HG03469 (cell line): ENCODE data around the gene TMEM95.
"Not testable (repeated sequence)": the region's sequence is repeated elsewhere in the genome, so short reads cannot be mapped to it uniquely, and the experiment has no call there.

Experiments
- ATAC-seq: cut with Tn5 transposase; IDR thresholded peaks from one replicate; pipeline ENCODE4 v1.9.1; 2021; ENCODE audit warnings: mild to moderate bottlenecking, moderate library complexity, moderate number of reproducible peaks; ENCODE audit not compliant: unreplicated experiment

Gene TMEM95

DNA sequence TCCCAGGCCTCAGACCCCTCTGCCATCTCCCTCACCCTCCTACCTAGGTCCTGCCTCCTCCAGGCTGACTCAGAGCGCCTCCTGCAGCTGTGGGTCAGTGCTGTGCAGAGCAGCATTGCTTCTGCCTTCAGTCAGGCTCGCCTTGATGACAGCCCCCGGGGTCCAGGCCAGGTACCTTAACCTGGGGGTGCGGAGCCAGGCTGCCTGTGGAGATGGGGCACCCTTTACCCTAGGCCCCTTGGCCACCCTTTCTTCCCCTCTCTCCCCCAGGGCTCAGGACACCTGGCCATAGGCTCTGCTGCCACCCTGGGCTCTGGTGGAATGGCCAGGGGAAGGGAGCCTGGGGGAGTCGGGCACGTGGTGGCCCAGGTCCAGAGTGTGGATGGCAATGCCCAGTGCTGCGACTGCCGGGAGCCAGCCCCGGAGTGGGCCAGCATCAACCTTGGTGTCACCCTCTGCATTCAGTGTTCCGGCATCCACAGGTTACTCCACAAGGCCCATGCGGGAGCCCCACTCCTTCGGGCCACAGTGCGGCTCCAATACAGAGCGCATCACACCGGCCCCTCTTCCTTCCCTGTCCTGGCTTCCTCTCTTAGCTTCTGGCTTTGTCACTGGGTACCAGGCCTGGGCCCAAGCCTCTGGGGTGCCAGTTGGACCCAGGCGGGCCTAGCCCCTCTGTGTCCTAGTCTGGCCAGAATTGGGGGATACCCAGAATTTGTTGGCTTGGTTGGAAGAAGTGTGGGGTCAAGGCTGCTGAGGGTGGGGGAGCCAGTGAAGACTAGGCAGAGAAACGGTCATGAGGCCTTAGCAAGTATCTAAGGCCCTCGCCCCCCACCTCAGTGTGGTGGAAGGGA is 8.0 kb upstream of the TMEM95 start:
- no peak for ATAC-seq

DNA sequence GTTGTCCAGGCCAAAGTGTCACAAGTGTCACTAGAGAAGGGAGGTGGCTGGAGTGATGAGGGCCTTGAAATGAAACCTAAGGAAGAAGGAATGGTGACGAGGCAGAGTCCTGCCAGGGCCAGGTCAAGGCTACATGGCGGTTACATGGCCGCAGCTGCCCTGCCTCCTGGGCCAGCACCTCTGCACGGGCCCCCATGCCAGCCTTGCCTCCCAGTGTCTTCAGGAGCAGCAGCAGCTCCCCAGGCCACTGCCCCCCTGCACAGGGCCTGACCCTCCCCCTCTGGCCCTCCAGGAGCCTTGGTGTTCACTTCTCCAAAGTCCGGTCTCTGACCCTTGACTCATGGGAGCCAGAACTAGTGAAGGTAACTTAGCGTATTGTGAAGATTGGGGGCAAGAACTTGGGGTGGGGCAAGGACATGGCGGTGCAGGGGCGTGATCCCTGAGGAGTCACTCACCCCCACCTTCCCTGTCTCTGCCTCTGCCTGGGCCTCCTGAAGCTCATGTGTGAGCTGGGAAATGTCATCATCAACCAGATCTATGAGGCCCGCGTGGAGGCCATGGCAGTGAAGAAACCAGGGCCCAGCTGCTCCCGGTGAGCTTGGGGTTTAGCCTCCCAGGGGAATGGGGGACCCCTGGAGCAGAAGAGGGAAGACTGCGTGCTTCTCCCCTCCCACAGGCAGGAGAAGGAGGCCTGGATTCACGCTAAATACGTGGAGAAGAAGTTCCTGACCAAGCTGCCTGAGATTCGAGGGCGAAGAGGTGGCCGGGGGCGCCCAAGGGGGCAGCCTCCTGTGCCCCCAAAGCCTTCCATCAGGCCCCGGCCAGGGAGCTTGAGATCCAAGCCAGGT is 7.1 kb upstream of the TMEM95 start:
- ATAC-seq = no peak

DNA sequence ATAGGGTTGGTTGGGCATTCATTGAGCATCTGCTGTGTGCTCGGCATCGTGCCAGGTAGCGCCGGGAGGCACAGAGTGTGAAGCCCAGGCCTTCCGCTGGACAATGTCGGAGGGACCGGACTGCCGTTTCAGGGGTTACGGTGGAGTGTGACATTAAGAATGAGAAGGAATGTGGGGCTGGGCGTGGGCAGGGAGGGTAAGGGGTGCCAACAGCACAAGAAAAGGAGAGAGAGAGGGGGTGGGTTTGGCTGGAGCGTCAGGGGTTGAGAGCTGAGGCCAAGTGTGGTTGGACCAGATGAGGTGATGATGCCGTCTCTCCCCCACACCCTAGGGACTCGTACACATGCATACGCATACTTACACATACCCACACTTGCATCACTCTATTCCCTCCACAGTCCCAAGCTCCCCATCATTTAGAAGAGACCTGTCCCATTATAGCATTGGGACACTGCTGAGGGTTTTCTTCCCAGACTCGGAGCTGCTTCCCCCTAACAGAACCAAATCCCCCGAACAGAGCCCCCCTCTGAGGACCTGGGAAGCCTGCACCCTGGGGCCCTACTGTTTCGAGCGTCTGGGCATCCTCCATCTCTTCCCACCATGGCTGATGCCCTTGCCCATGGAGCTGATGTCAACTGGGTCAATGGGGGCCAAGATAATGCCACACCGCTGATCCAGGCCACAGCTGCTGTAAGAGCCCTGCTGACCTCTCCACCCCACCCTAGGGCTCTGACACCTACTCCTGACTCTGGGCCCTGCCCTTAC is 6.3 kb upstream of the TMEM95 start:
- ATAC-seq = no peak

DNA sequence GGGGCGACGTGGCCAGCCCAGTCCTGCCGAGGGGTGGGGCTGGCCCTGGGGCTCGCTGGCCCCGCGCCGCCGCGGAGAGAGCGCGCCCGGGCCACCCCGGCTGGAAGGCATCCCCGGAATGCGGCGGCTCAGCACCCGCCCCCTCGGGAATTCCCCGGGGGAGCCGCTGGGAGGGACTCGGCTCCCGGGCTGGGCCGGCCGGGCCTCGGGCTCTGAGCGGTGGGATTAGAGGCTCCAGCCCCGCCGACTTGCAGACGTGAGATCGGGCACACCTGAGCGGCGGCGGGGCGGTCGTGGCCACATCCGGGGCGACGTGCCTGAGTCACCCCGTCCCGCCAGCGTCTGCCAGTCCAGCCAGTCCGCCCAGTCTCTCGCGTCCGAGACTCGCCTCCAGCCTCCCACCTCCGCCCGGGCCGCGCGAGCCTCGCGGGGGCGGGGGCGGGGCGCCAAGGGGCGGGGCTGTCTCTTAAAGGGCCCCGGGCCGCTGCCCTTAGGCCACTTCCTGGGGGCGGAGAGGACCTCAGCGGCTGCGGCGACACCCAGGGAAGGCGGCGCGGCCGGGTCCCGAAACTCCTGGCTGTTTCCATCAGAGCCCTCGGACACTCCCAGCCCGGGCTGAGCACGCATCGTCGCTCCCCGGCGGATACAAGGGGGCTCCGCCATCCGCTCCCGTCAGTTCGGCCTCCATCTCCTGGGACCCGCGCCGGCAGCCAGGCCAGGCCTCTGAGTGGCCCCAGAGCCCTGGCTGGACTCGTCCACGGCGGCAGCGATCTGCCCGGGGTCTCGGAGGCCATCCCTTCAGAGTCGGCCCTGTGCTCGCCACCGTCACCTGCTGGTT is 3.1 kb upstream of the TMEM95 start, which contains the start of gene KCTD11:
Gene KCTD11, plus strand, starts transcription at position 498 of the 838 bp plus-strand sequence.
- ATAC-seq = peak; percentile 32

DNA sequence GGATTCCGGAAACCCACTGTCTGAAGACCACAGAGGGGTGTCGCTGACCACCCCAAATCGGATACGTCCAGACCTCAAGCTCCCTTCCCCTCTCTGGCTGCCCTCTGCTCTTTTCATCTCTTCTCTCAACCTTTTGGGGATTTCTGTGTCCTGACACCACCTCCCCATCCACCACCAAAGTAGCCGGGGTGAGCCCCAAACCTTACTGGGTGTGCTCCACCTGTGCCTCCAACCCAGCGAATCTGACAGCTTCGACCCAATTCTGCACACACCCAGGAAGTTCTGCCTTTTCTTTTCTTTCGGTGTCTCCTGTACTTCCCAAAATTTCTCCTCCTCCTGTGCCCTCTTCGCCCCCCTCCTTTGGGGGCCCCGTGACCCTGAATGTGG is 2.5 kb upstream of the TMEM95 start:
- no peak for ATAC-seq

DNA sequence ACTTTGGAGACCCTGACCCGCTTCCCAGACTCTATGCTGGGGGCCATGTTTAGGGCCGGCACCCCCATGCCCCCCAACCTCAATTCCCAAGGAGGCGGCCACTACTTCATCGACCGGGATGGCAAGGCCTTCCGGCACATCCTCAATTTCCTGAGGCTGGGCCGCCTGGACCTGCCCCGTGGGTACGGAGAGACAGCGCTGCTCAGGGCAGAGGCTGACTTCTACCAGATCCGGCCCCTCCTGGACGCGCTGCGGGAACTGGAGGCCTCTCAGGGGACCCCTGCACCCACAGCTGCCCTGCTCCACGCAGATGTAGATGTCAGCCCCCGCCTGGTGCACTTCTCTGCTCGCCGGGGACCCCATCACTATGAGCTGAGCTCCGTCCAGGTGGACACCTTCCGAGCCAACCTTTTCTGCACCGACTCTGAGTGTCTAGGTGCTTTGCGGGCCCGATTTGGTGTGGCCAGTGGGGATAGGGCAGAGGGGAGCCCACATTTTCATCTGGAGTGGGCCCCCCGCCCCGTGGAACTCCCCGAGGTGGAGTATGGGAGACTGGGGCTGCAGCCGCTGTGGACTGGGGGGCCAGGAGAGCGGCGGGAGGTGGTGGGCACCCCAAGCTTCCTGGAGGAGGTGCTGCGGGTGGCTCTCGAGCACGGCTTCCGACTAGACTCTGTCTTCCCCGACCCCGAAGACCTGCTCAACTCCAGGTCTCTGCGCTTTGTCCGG is 1.9 kb upstream of the TMEM95 start:
- no peak for ATAC-seq

DNA sequence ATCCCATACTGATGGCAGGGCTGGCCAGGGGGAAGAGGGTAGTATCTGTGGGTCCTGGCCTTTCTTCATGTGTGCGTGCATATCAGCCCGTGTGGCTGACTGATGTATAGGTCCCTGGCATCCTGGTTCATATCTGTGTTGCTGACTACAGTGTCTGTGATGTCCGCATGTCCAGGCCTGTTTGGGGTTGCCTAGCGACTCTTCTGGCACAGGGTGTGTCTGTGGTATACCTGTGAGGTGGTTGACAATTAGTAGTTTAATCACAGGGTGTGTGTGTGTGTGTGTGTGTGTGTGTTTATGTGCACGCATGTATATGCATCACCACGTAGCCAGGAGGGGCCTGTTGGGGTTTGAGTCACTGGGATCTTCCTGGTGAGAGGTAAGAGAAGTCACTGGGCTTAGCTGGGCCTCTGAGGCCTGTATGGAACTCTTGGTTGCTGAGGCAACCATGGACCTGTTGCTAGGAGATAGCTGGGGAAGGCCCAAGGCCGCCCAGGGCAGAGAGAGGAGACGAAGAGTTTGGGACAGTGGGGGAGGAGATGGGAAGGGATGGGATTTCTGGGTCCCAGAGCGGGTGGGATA is 603 bp upstream of the TMEM95 start:
- no peak for ATAC-seq

DNA sequence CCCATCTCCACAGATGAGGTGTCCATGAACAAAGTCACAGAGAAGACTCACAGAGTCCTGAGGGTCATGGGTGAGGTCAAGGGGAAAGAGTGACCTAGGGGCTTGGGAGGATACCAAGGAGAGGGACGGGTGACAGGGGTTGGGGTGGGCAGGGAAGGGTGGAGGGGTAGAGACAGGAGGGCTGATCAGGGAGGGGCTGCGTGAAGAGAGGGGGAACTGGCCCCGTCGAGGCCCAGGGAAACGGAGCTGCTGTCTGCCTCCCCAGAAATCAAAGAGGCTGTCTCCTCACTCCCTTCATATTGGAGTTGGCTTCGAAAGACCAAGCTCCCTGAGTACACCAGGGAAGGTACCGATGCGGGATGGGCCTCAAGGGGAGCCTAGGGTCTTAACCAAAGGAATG is 617 bp downstream of the TMEM95 start:
- ATAC-seq = no peak

DNA sequence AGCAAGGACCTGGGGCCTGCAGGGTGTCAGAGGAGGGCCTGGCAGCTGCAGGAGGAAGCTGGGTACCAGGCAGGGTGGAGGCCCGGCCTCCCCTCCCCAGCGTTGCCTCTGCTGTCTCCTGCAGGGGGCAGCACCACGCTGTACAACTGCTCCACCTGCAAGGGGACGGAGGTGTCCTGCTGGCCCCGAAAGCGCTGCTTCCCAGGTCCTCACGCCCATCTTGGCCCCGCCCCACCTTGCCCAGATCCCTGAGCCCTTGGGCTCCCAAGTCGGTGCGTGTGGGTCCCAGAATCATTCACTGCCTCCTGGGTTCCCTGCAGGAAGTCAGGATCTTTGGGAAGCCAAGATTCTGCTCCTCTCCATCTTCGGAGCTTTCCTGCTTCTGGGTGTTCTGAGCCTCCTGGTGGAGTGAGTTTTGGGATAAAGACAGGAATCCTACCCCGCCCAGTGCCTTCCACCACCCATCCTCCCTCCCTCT is 1.2 kb downstream of the TMEM95 start:
- no peak for ATAC-seq

DNA sequence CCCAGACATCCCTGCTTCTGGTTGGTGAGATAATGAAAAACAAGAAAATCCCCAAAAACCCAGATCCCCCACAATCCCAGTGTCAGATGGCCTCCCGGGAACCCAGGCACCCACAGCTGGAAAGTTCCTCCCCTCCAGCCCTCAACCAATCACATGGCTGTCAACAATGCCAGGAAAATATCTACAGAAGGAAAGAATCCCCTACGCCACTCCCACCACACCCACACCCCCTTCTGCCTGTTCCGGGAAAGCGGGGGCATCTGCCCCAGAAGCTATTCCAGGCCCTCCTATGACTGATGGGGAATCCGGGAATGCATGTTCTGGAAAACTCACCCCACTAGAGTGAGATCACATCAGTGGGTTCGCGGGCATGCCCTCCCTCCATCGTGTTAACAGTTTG is 1.8 kb downstream of the TMEM95 start:
- ATAC-seq = no peak

DNA sequence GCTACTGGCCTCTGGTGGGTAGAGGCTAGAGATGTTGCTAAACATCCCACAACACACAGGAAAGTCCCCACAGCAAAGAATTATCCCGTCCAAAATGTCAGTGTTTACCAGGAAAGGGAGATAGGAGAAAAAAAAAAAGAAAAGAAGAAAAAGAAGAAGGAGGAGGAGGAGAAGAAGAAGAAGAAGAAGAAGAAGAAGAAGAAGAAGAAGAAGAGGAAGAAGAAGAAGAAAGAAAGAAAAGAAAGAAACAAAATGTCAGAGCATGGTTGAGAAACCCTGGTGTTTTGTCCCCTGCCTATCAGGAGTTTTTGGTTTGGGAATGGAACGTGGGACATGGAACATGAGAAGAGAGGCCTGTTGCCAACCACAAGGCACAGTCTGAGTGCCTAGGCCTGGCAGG is 2.4 kb downstream of the TMEM95 start:
- no peak for ATAC-seq

DNA sequence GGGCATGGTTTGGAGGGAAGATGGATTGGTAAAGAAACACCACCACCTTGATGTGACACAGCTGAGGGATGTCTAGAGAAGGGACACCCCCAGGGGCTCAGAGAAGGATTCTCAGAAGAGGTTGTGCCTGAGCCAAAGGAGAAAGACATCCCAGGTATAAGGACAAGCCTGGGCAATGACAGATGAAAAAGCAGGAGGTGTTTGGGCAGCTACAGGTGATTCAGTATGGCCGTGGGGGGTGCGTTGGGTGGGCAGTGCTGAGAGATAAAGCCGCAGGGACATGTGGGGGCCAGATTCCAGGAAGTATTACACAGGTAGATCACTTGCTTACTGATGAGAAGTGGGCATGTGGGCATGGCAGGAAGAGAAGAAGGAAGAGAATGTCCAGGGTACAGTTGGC is 7.0 kb downstream of the TMEM95 start:
- ATAC-seq = no peak

DNA sequence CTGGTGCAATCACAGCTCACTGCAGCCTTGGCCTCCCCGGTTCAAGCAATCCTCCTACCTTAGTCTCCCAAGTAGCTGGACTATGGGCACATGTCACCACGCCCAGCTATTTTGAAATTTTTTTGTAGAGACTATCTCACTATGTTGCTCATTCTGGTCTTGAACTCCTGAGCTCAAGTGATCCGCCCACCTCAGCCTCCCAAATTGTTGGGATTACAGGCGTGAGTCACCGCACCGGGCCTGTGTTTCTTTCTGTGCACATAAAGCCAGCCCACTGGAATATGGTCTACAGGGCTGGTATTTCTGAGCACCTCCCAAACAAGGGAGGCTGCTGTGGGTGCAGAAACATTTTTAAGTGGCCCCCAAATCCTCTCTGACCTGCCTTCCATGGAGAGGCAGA is 8.4 kb downstream of the TMEM95 start:
- ATAC-seq = no peak

DNA sequence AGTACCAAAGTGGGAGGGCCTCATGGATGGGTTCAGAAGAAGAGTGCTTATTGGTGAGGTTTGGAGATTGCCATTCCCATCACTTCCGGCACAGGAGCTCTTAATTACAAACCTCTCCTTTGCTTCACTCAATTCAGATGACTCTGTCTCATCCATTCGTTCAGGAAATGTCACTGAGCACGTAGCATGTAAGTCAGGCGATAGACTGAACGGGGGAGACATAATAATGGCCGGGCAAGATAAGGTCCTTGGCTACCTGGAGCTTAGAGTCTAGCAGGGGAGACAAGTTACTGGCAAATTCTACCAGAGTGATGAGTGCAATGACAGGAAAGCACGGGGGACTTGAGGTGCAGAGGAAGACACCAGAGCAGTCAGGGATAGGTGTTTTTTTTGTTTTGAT is 11.0 kb downstream of the TMEM95 start:
- not testable (repeated sequence) for ATAC-seq

DNA sequence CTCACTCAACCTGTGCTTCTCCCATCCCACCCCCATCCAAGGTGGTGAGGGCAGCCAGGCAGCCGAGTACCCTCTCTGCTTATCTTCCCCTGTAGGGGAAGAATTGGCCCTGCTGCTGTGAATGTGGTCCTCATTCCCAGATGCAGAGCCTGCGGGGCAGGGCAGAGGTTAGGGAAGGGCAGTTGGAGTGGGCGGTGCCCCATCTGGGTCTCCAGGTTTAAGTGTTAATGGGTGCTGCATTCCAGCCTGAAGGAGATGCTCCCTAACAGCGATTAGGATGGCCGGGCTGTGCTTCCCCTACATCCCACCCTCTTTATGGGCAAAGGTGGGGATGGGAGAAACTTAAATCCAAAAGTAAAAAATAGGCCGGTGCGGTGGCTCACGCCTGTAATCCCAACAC is 12.1 kb downstream of the TMEM95 start:
- no peak for ATAC-seq

DNA sequence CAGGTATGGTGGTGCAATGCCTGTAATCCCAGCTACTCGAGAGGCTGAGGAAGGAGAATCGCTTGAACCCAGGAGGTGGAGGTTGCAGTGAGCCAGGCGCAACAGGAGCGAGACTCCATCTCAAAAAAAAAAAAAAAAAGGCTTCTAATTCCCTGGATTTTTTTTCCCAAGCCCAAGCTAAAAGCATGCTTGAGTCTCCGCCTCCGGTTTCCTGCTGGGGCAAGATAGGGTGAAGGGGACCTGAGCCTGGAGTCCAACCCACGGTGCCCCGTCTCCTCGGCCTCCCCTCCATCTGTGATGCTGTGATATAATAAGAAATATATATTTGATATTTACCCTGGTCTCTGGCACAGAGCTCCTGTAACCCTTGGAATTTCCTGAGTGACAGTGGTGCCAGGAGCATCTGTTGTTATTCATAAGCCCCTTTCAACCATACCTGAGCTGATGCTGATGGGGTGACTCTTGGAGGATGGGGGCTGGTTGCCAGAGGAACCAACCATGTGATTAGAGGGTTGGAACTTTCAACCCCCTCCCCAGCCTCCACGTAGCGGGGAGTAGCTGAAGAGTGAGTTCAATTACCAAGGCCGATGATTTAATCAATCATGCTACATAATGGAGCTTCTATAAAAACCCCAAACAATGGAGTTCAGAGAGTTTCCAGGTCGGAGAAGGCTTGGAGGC is 13.1 kb downstream of the TMEM95 start:
- ATAC-seq = no peak

DNA sequence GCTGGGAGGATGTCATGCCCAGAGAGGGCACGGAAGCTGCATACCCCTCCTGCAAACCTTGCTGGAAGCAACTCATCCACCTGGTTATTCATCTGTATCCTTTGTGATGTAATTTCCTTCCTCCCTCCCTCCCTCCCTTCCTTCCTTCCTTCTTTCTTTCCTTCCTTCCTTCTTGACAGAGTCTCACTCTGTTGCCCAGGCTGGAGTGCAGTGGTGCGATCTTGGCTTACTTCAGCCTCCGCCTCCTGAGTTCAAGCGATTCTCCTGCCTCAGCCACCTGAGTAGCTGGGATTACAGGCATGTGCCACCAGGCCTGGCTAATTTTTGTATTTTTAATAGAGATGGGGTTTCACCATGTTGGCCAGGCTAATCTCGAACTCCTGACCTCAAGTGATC is 13.6 kb downstream of the TMEM95 start:
- not testable (repeated sequence) for ATAC-seq

DNA sequence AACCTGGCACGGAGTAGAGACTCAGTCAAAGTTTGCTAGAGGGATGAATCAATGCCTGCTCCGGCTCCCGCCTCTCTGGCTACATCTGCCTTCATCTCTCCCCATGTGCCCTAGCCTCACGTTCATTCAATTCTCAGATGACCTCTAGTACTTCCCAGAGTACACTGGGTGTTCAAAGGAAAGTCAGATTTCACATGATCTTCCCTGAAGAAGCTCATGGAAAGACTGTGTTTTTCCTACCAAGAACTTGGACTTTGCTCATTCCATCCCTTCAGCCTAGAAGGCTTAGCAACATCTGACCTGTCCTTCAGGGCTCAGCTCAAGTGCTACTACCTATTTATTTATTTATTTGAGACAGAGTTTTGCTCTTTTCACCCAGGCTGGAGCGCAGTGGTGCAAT is 14.9 kb downstream of the TMEM95 start:
- ATAC-seq = no peak

DNA sequence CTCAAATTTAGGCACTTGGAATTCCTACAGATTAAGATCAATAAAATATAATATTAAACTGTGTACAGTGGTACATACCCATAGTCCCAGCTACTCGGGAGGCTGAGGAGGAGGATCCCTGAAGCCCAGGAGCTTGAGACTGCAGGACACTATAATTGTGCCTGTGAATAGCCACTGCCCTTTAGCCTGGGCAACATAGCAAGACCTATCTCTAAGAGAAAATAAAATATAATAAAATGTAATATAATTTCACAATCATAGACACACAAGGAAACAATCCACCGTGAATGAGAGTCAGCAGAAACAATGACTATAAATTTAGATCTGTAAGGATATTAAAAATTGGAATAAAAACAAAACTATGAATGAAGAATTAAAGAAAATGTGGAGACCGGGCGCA is 15.9 kb downstream of the TMEM95 start:
- ATAC-seq = no peak
